Neuronal stem cell (in vitro differentiated cells): ENCODE results near the gene ELANE. TPM values are rescaled to one million over a fixed set of nuclear protein-coding genes. Genes with fewer than 3 reads are reported as not detected.

ENCODE experiments used
- DNase-seq: peaks from one replicate; pipeline ENCODE4 v3.0.0-alpha.2; 2013; ENCODE audit warnings: low spot score
- H2AFZ ChIP-seq: one replicate; pipeline ENCODE4 v1.6.1; 2013; ENCODE audit warnings: mild to moderate bottlenecking, low read length, inconsistent platforms
- H2AK5ac ChIP-seq: 2 replicates; pipeline ENCODE4 v1.6.1; 2013; ENCODE audit warnings: low read depth, mild to moderate bottlenecking, inconsistent platforms, low read length, moderate library complexity, mixed read lengths
- H2BK120ac ChIP-seq: 2 replicates; pipeline ENCODE4 v1.6.1; 2013; ENCODE audit warnings: low read depth, mild to moderate bottlenecking, inconsistent platforms, low read length, moderate library complexity, mixed read lengths
- H2BK12ac ChIP-seq: one replicate; pipeline ENCODE4 v1.6.1; 2013; ENCODE audit warnings: low read length, inconsistent platforms
- H2BK15ac ChIP-seq: 2 replicates; pipeline ENCODE4 v1.6.1; 2013; ENCODE audit warnings: mild to moderate bottlenecking, low read length, inconsistent platforms, mixed read lengths
- H2BK5ac ChIP-seq: one replicate; pipeline ENCODE4 v1.6.1; 2013; ENCODE audit warnings: inconsistent platforms, mild to moderate bottlenecking, low read length, moderate library complexity
- H3K14ac ChIP-seq: one replicate; pipeline ENCODE4 v1.6.1; 2013; ENCODE audit warnings: low read length, inconsistent platforms
- H3K18ac ChIP-seq: 2 replicates; pipeline ENCODE4 v1.6.1; 2013; ENCODE audit warnings: low read length, inconsistent platforms
- H3K23ac ChIP-seq: 2 replicates; pipeline ENCODE4 v1.6.1; 2013; ENCODE audit warnings: low read depth, mild to moderate bottlenecking, mixed read lengths, low read length, inconsistent platforms; ENCODE audit not compliant: poor library complexity
- H3K27ac ChIP-seq: replicated peaks from 3 replicates; pipeline ENCODE4 v1.5.1; 2013; ENCODE audit warnings: low read length, inconsistent platforms
- H3K27me3 ChIP-seq, 3 experiments: 2 replicates each; pipeline ENCODE4 v1.6.1; 2013; ENCODE audit warnings: low read length in 3 of 3, mild to moderate bottlenecking in 2 of 3, inconsistent platforms in 1 of 3, low read depth in 1 of 3, mixed read lengths in 1 of 3, moderate library complexity in 1 of 3; ENCODE audit not compliant: control insufficient read depth in 3 of 3, insufficient read depth in 3 of 3
- H3K36me3 ChIP-seq, 2 donors: replicated peaks in 1 of 2; 2 replicates each; pipeline ENCODE4 v1.6.1; 2013; ENCODE audit warnings: low read length in 2 of 2; ENCODE audit not compliant: control insufficient read depth in 2 of 2, insufficient read depth in 2 of 2
- H3K4ac ChIP-seq: 2 replicates; pipeline ENCODE4 v1.6.1; 2013; ENCODE audit warnings: inconsistent platforms, mild to moderate bottlenecking, low read length, moderate library complexity
- H3K4me1 ChIP-seq, 2 donors: 1 replicate in 1 of 2; 2 replicates in 1 of 2; pipeline ENCODE4 v1.6.1; 2013; ENCODE audit warnings: low read length in 2 of 2, low read depth in 1 of 2; ENCODE audit not compliant: control insufficient read depth in 2 of 2, insufficient read depth in 1 of 2
- H3K4me2 ChIP-seq: one replicate; pipeline ENCODE4 v1.6.1; 2013; ENCODE audit warnings: mild to moderate bottlenecking, low read length, inconsistent platforms; ENCODE audit not compliant: insufficient read depth, poor library complexity, severe bottlenecking
- H3K4me3 ChIP-seq, 2 donors: 2 replicates each; pipeline ENCODE4 v1.5.1; 2013; ENCODE audit warnings: low read length in 2 of 2, mild to moderate bottlenecking in 2 of 2, inconsistent platforms in 1 of 2, moderate library complexity in 1 of 2
- H3K79me1 ChIP-seq: one replicate; pipeline ENCODE4 v1.6.1; 2013; ENCODE audit warnings: low read depth, mild to moderate bottlenecking, inconsistent platforms, low read length, moderate library complexity
- H3K9ac ChIP-seq: one replicate; pipeline ENCODE4 v1.6.1; 2013; ENCODE audit warnings: mild to moderate bottlenecking, low read depth, low read length, inconsistent platforms; ENCODE audit not compliant: poor library complexity
- H3K9me3 ChIP-seq, 2 donors: replicated peaks in 1 of 2; 2 replicates each; pipeline versions ENCODE3 to v1.6.1; 2013; ENCODE audit warnings: low read length in 2 of 2, mild to moderate bottlenecking in 2 of 2, inconsistent platforms in 1 of 2, low read depth in 1 of 2, mixed read lengths in 1 of 2, moderate library complexity in 1 of 2; ENCODE audit not compliant: control insufficient read depth in 2 of 2, insufficient read depth in 1 of 2
- H4K8ac ChIP-seq: one replicate; pipeline ENCODE4 v1.6.1; 2013; ENCODE audit warnings: low read depth, mild to moderate bottlenecking, inconsistent platforms, low read length, moderate library complexity
- H4K91ac ChIP-seq: one replicate; pipeline ENCODE4 v1.6.1; 2013; ENCODE audit warnings: low read length, low read depth, mild to moderate bottlenecking, inconsistent platforms; ENCODE audit not compliant: poor library complexity
- WGBS, 2 donors: extraction: QIAGEN DNeasy Blood & Tissue Kit; methylation state at CpG; one replicate each; pipeline ENCODE4 v1.1.7; 2013; ENCODE audit warnings: missing lambda C conversion rate in 2 of 2, mixed read lengths in 1 of 2; ENCODE audit not compliant: insufficient read length in 2 of 2, insufficient replicate concordance in 1 of 2; ENCODE audit errors: extremely low coverage in 2 of 2; 5-methylcytosine and 5-hydroxymethylcytosine counted together
- small RNA-seq: library from polyadenylated mRNA; stranded (forward); fragments of <200 nt; extraction: miRNeasy Mini kit (QIAGEN cat#:217004); gene quantifications from one replicate; pipeline ENCODE3, GENCODE V24; 2013; ENCODE audit not compliant: insufficient read depth

The ELANE gene

GRCh38 chr19:904545-904944 lies 52.4 kb downstream of the ELANE start:
- no peak overlapping the region for H2BK12ac ChIP-seq
- H2BK120ac ChIP-seq = no peak overlapping the region
- peaks cover 0 to 5% of the 10 kb centered on the region in 2 donors for H3K4me1 ChIP-seq
- no peak overlapping the region for H3K4me3 ChIP-seq
- H3K27ac ChIP-seq = no peak overlapping the region
- H4K8ac ChIP-seq = no peak overlapping the region
- no peak overlapping the region for H3K9ac ChIP-seq
- WGBS, 2 donors = no CpG with 5 or more reads among the region's 8 CpGs
- peaks cover 12% of the 10 kb centered on the region for H3K79me1 ChIP-seq
- peaks cover 3 to 26% of the 10 kb centered on the region in 2 donors for H3K36me3 ChIP-seq
- no peak overlapping the region for H3K14ac ChIP-seq
- no peak overlapping the region for H3K18ac ChIP-seq
- no peak for DNase-seq
- no peak overlapping the region for H2BK5ac ChIP-seq
- H2AK5ac ChIP-seq = no peak overlapping the region
- H3K27me3 ChIP-seq = no peaks in the 10 kb centered on the region
- no peaks in the 10 kb centered on the region for H3K9me3 ChIP-seq
- H2BK15ac ChIP-seq = no peak overlapping the region
- no peak overlapping the region for H3K4ac ChIP-seq
- no peak overlapping the region for H3K23ac ChIP-seq
- no peak overlapping the region for H2AFZ ChIP-seq
- H3K4me2 ChIP-seq = no peak overlapping the region
- no peak overlapping the region for H4K91ac ChIP-seq

Small RNA genes within 50 kb of the gene (small RNA-seq; reads per million reads assigned to genes)
- not detected for gene MIR3187
- not detected for gene RNU6-9
